IMR-90 (cell line): ENCODE measurements around the gene RIPK4. TPM values are rescaled to one million over a fixed set of nuclear protein-coding genes. Genes with fewer than 3 reads are reported as not detected.

Source experiments
- ATAC-seq: fragments of 200-7000 bp; cut with Tn5 transposase; 2 replicates; pipeline ENCODE4 v1.9.1; 2020; ENCODE audit warnings: low read depth, mild to moderate bottlenecking, moderate library complexity
- BruUV-seq: library from RNA; stranded (reverse); fragments of 400-500 nt; replicated peaks from 2 replicates; lab custom pipeline; 2021; lab: Mats Ljungman, UMichigan
- CTCF ChIA-PET: fragments of 300-600 bp; formaldehyde crosslinking; extraction: SDS; loops from one replicate; lab custom pipeline; 2021; ENCODE audit warnings: antibody characterized with exemption; lab: Yijun Ruan, JAX
- POLR2A ChIA-PET: fragments of 300-600 bp; sonication (Branson Sonifier 250); formaldehyde crosslinking; loops from one replicate; lab custom pipeline; 2022; ENCODE audit warnings: antibody characterized with exemption; ENCODE audit not compliant: unreplicated experiment; lab: Charles Lee
- DNase-seq: peaks from one replicate; pipeline ENCODE4 v3.0.0; 2013
- H2AFZ ChIP-seq: replicated peaks from 2 replicates; pipeline ENCODE3; 2013; ENCODE audit warnings: low read length, mild to moderate bottlenecking; ENCODE audit not compliant: poor library complexity
- H2AK5ac ChIP-seq: 2 replicates; pipeline ENCODE4 v1.6.1; 2013; ENCODE audit warnings: low read depth, low read length, inconsistent platforms
- H2AK9ac ChIP-seq: replicated peaks from 2 replicates; pipeline ENCODE3; 2013; ENCODE audit warnings: mild to moderate bottlenecking, low read depth, low read length, moderate library complexity; ENCODE audit not compliant: poor library complexity
- H2BK120ac ChIP-seq: 2 replicates; pipeline ENCODE4 v1.6.1; 2013; ENCODE audit warnings: low read depth, low read length, inconsistent platforms
- H2BK15ac ChIP-seq: 3 replicates; pipeline ENCODE4 v1.6.1; 2013; ENCODE audit warnings: low read depth, low read length, inconsistent platforms
- H2BK20ac ChIP-seq: 2 replicates; pipeline ENCODE4 v1.6.1; 2013; ENCODE audit warnings: low read depth, mild to moderate bottlenecking, inconsistent platforms, low read length, moderate library complexity
- H2BK5ac ChIP-seq: 2 replicates; pipeline ENCODE4 v1.6.1; 2013; ENCODE audit warnings: mild to moderate bottlenecking, low read depth, low read length, inconsistent platforms; ENCODE audit not compliant: poor library complexity, severe bottlenecking
- H3K14ac ChIP-seq: replicated peaks from 2 replicates; pipeline ENCODE4 v1.6.1; 2013; ENCODE audit warnings: low read depth, low read length, inconsistent platforms
- H3K18ac ChIP-seq: 2 replicates; pipeline ENCODE4 v1.6.1; 2013; ENCODE audit warnings: low read depth, low read length, control low read depth
- H3K23ac ChIP-seq: 2 replicates; pipeline ENCODE4 v1.6.1; 2013; ENCODE audit warnings: low read depth, low read length, inconsistent platforms
- H3K27ac ChIP-seq: 2 replicates; pipeline ENCODE4 v1.5.1; 2013; ENCODE audit warnings: mild to moderate bottlenecking, control low read depth, low read length; ENCODE audit not compliant: insufficient read depth
- H3K27me3 ChIP-seq: 2 replicates; pipeline ENCODE4 v1.6.1; 2013; ENCODE audit warnings: low read length; ENCODE audit not compliant: control insufficient read depth, insufficient read depth
- H3K36me3 ChIP-seq: 2 replicates; pipeline ENCODE4 v1.6.1; 2013; ENCODE audit warnings: low read length, mixed read lengths; ENCODE audit not compliant: control insufficient read depth, insufficient read depth
- H3K4ac ChIP-seq: 2 replicates; pipeline ENCODE4 v1.6.1; 2013; ENCODE audit warnings: low read depth, low read length, inconsistent platforms
- H3K4me1 ChIP-seq: 2 replicates; pipeline ENCODE4 v1.6.1; 2013; ENCODE audit warnings: low read length, mixed read lengths; ENCODE audit not compliant: control insufficient read depth, insufficient read depth
- H3K4me2 ChIP-seq: 2 replicates; pipeline ENCODE4 v1.6.1; 2013; ENCODE audit warnings: low read depth, mild to moderate bottlenecking, control low read depth, low read length, moderate library complexity
- H3K4me3 ChIP-seq: 2 replicates; pipeline ENCODE4 v1.5.1; 2013; ENCODE audit warnings: low read depth, mild to moderate bottlenecking, control low read depth, low read length, moderate library complexity; ENCODE audit not compliant: insufficient read depth
- H3K56ac ChIP-seq: 2 replicates; pipeline ENCODE4 v1.6.1; 2013; ENCODE audit warnings: low read length, inconsistent platforms; ENCODE audit not compliant: insufficient read depth; ENCODE audit errors: extremely low read depth
- H3K79me1 ChIP-seq, 2 experiments: 2 replicates each; pipeline ENCODE4 v1.6.1; 2013; ENCODE audit warnings: low read length in 2 of 2, inconsistent platforms in 1 of 2, low read depth in 1 of 2
- H3K9ac ChIP-seq: 2 replicates; pipeline ENCODE4 v1.6.1; 2013; ENCODE audit warnings: low read depth, low read length, control low read depth
- H3K9me1 ChIP-seq: 2 replicates; pipeline ENCODE4 v1.6.1; 2013; ENCODE audit warnings: low read length, inconsistent platforms; ENCODE audit not compliant: insufficient read depth
- H3K9me3 ChIP-seq: 2 replicates; pipeline ENCODE4 v1.6.1; 2013; ENCODE audit warnings: low read length; ENCODE audit not compliant: control insufficient read depth, insufficient read depth
- H4K20me1 ChIP-seq: 2 replicates; pipeline ENCODE4 v1.6.1; 2013; ENCODE audit warnings: low read length, inconsistent platforms; ENCODE audit not compliant: insufficient read depth
- H4K5ac ChIP-seq: 2 replicates; pipeline ENCODE4 v1.6.1; 2013; ENCODE audit warnings: mild to moderate bottlenecking, low read depth, low read length, control low read depth
- H4K8ac ChIP-seq, 2 experiments: 2 replicates each; pipeline ENCODE4 v1.6.1; 2013; ENCODE audit warnings: low read depth in 2 of 2, low read length in 2 of 2, control low read depth in 1 of 2, inconsistent platforms in 1 of 2
- H4K91ac ChIP-seq: 2 replicates; pipeline ENCODE4 v1.6.1; 2013; ENCODE audit warnings: low read depth, low read length, inconsistent platforms; ENCODE audit not compliant: insufficient read depth
- BHLHE40 ChIP-seq: fragments of 150-350 bp; IDR thresholded peaks from 2 replicates; pipeline ENCODE4 v1.6.1; 2016; ENCODE audit warnings: mild to moderate bottlenecking, low read depth, low read length
- CEBPB ChIP-seq: IDR thresholded peaks from 2 replicates; pipeline ENCODE4 v1.6.1; 2012; ENCODE audit warnings: low read depth, low read length, improper control_type of control experiment
- CHD1 ChIP-seq: IDR thresholded peaks from 2 replicates; pipeline ENCODE4 v1.6.1; 2012; ENCODE audit warnings: low read depth, low read length, improper control_type of control experiment
- ELK1 ChIP-seq: fragments of 150-350 bp; IDR thresholded peaks from 2 replicates; pipeline ENCODE4 v1.6.1; 2016; ENCODE audit warnings: low read depth, mild to moderate bottlenecking, low read length, moderate library complexity, borderline replicate concordance
- FOS ChIP-seq: fragments of 150-350 bp; IDR thresholded peaks from 2 replicates; pipeline ENCODE4 v1.6.1; 2016; ENCODE audit warnings: low read depth, low read length
- MAFK ChIP-seq: IDR thresholded peaks from 2 replicates; pipeline ENCODE4 v1.6.1; 2012; ENCODE audit warnings: low read depth, low read length, improper control_type of control experiment
- MAZ ChIP-seq: IDR thresholded peaks from 2 replicates; pipeline ENCODE4 v1.6.1; 2012; ENCODE audit warnings: low read depth, mild to moderate bottlenecking, low read length, improper control_type of control experiment, moderate library complexity, borderline replicate concordance
- MXI1 ChIP-seq: IDR thresholded peaks from 2 replicates; pipeline ENCODE4 v1.6.1; 2012; ENCODE audit warnings: low read depth, mild to moderate bottlenecking, low read length, moderate library complexity, borderline replicate concordance
- NFE2L2 ChIP-seq: fragments of 150-350 bp; IDR thresholded peaks from 2 replicates; pipeline ENCODE4 v1.6.1; 2016; ENCODE audit warnings: low read depth, mild to moderate bottlenecking, low read length
- POLR2A ChIP-seq: IDR thresholded peaks from 2 replicates; pipeline ENCODE4 v1.6.1; 2012; ENCODE audit warnings: mild to moderate bottlenecking, low read depth, low read length
- RAD21 ChIP-seq: IDR thresholded peaks from 2 replicates; pipeline ENCODE4 v1.6.1; 2012; ENCODE audit warnings: low read length, improper control_type of control experiment
- RCOR1 ChIP-seq: IDR thresholded peaks from 2 replicates; pipeline ENCODE4 v1.6.1; 2012; ENCODE audit warnings: mild to moderate bottlenecking, low read length, improper control_type of control experiment; ENCODE audit not compliant: insufficient replicate concordance
- RFX5 ChIP-seq: IDR thresholded peaks from 2 replicates; pipeline ENCODE4 v1.8.0; 2012; ENCODE audit warnings: low read depth, mild to moderate bottlenecking, low read length, moderate library complexity
- SMC3 ChIP-seq: fragments of 150-350 bp; IDR thresholded peaks from 2 replicates; pipeline ENCODE4 v1.6.1; 2016; ENCODE audit warnings: low read depth, mild to moderate bottlenecking, antibody characterized with exemption, low read length, moderate library complexity
- USF2 ChIP-seq: fragments of 150-350 bp; IDR thresholded peaks from 2 replicates; pipeline ENCODE4 v1.6.1; 2017; ENCODE audit warnings: mild to moderate bottlenecking, antibody characterized with exemption, low read length, low read depth
- WGBS, 2 experiments: methylation state at CpG; one replicate each; pipeline versions ENCODE4 v1.1.5 to v1.1.7; 2013; ENCODE audit warnings: missing lambda C conversion rate in 2 of 2; ENCODE audit not compliant: insufficient read length in 1 of 2; ENCODE audit errors: extremely low coverage in 2 of 2; 5-methylcytosine and 5-hydroxymethylcytosine counted together
- dilution Hi-C: fragments of 300-500 bp; cut with HindIII; formaldehyde crosslinking; loops from one replicate; pipeline ENCODE4 v1.14.3; 2018; ENCODE audit warnings: low sequenced_read_pairs; ENCODE audit not compliant: unreplicated experiment
- in situ Hi-C: fragments of 300-500 bp; cut with MboI; formaldehyde crosslinking; loops from 3 replicates; pipeline ENCODE4 v1.14.3; 2019; ENCODE audit warnings: low sequenced_read_pairs, inconsistent platforms, mixed read lengths
- intact Hi-C: fragments of 100-400 bp; cut with micrococcal nuclease; formaldehyde crosslinking; loops from 2 replicates; pipeline ENCODE4 v1.10.0; 2022
- polyA plus RNA-seq, 3 experiments: library from polyadenylated mRNA; depleted of rRNA; stranded (reverse); fragments of >200 nt; gene quantifications; 2 replicates each; pipeline ENCODE4 v1.2.3, GENCODE V29; 2012; ENCODE audit warnings: low replicate concordance in 1 of 3
- total RNA-seq: library from RNA; depleted of rRNA; stranded (reverse); fragments of >200 nt; gene quantifications from 2 replicates; pipeline ENCODE4 v1.2.3, GENCODE V29; 2012
- TF ChIP-seq, protein P1 (sequence below): conservative IDR thresholded peaks from 2 replicates; pipeline ENCODE4 v1.5.1; 2012; ENCODE audit warnings: mild to moderate bottlenecking, low read depth, low read length, improper control_type of control experiment

The RIPK4 gene
- total and polyA plus RNA-seq, 2 of the 4 experiments (the other 2 are of a cell fraction): under 0.01 to 0.03 TPM

- H3K27me3 ChIP-seq: peaks cover 88% of the 10 kb centered on the region
- in situ Hi-C loops (loop anchor here (5.0 kb wide), 1 partner anchor 153 kb away; no protein-coding TSS in a partner anchor), intact Hi-C loops (no loop called here), dilution Hi-C loops (no loop called here)
- WGBS, 2 experiments: 25% methylated on average over 2 of the region's 5 CpGs; no CpG with 5 or more reads in 1 of the 2 experiments
- TF ChIP-seq CHD1: no peak
- TF ChIP-seq POLR2A: no peak
- TF ChIP-seq MAFK: no peak
- no peak for TF ChIP-seq RCOR1
- TF ChIP-seq ELK1: no peak
- TF ChIP-seq, protein P1, sequence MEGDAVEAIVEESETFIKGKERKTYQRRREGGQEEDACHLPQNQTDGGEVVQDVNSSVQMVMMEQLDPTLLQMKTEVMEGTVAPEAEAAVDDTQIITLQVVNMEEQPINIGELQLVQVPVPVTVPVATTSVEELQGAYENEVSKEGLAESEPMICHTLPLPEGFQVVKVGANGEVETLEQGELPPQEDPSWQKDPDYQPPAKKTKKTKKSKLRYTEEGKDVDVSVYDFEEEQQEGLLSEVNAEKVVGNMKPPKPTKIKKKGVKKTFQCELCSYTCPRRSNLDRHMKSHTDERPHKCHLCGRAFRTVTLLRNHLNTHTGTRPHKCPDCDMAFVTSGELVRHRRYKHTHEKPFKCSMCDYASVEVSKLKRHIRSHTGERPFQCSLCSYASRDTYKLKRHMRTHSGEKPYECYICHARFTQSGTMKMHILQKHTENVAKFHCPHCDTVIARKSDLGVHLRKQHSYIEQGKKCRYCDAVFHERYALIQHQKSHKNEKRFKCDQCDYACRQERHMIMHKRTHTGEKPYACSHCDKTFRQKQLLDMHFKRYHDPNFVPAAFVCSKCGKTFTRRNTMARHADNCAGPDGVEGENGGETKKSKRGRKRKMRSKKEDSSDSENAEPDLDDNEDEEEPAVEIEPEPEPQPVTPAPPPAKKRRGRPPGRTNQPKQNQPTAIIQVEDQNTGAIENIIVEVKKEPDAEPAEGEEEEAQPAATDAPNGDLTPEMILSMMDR: no peak
- TF ChIP-seq SMC3: no peak
- TF ChIP-seq FOS: no peak
- no peak for TF ChIP-seq RFX5
- TF ChIP-seq NFE2L2: no peak
- TF ChIP-seq CEBPB: no peak
- TF ChIP-seq MXI1: no peak
- TF ChIP-seq MAZ: no peak
- TF ChIP-seq USF2: no peak
- no peak for TF ChIP-seq BHLHE40
- TF ChIP-seq RAD21: no peak
- no peak for DNase-seq
- peaks cover 4% of the 10 kb centered on the region for H3K4me1 ChIP-seq
- BruUV-seq: no TSS peak
- H3K36me3 ChIP-seq: no peaks in the 10 kb centered on the region
- H3K79me1 ChIP-seq: no peaks in the 10 kb centered on the region
- H2AK9ac ChIP-seq: no peak overlapping the region
- H3K27ac ChIP-seq: no peak overlapping the region
- no peaks in the 10 kb centered on the region for H3K9me1 ChIP-seq
- no peak for ATAC-seq
- H4K8ac ChIP-seq: no peak overlapping the region
- no peaks in the 10 kb centered on the region for H4K20me1 ChIP-seq
- H2BK15ac ChIP-seq: no peak overlapping the region
- no peak overlapping the region for H3K18ac ChIP-seq
- no peak overlapping the region for H3K9ac ChIP-seq
- ChIA-PET CTCF (interaction anchor here (0.6 to 2.9 kb wide), 2 partner anchors 157 to 487 kb away, joined by 3 to 21 read pairs; no protein-coding TSS in a partner anchor), POLR2A (no interaction called here)
- H3K9me3 ChIP-seq: peaks cover 3% of the 10 kb centered on the region; the same call in 1 of the 2 replicates
- H2BK20ac ChIP-seq: no peak overlapping the region
- H4K5ac ChIP-seq: no peak overlapping the region
- H2BK5ac ChIP-seq: no peak overlapping the region
- H2AK5ac ChIP-seq: no peak overlapping the region
- H3K23ac ChIP-seq: no peak overlapping the region
- no peak overlapping the region for H3K4me2 ChIP-seq
- H2BK120ac ChIP-seq: no peak overlapping the region
- no peak overlapping the region for H2AFZ ChIP-seq
- H3K56ac ChIP-seq: no peak overlapping the region
- H4K91ac ChIP-seq: no peak overlapping the region
- no peak overlapping the region for H3K4me3 ChIP-seq
- no peak overlapping the region for H3K14ac ChIP-seq
- H3K4ac ChIP-seq: no peak overlapping the region
Observed at GRCh38 chr21:41769933-41770332, 3.1 kb upstream of the RIPK4 start.
